Measurements from ENCODE around the gene SASH1. TPM values are rescaled to one million over a fixed set of nuclear protein-coding genes. Genes with fewer than 3 reads are reported as not detected.

Gene SASH1
- total RNA-seq, 6 donors from 2014 or later: 59.3 to 131 (median 79.2) TPM

DNA sequence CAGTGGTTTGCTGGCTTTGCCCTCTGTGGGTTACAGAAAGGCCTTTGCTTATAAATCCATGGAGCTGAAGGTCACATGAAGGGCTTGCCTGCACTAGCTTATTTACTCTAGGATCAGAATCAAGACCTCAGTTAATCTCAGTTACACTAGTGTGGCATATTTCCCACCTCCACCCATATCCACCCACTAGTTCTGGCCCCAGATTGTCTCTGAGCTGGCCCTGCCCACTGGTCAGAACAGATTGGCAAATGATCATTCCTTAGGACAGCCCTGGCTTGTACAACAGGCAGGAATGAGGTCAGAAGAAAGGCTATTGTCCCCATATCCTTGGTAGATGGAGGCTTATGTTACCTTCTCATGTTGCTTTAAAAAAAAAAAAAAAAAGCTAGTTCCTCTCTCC lies 33.3 kb upstream of the SASH1 start:
- Histone ChIP-seq H3K4me3 (no peak overlapping the region), H3K4me1 (peaks cover 3 to 6% (median 6%) of the 10 kb centered on the region in 4 donors), H3K36me3 (no peaks in the 10 kb centered on the region), H3K27me3 (no peaks in the 10 kb centered on the region), H3K27ac (no peak overlapping the region), H3K9me3 (no peaks in the 10 kb centered on the region)
- ATAC-seq (ENCODE audit: low FRiP score in 2 of 2): no peak
- TF ChIP-seq POLR2A (IDR thresholded peaks at IDR 0.05): no peak
- TF ChIP-seq, protein P1, sequence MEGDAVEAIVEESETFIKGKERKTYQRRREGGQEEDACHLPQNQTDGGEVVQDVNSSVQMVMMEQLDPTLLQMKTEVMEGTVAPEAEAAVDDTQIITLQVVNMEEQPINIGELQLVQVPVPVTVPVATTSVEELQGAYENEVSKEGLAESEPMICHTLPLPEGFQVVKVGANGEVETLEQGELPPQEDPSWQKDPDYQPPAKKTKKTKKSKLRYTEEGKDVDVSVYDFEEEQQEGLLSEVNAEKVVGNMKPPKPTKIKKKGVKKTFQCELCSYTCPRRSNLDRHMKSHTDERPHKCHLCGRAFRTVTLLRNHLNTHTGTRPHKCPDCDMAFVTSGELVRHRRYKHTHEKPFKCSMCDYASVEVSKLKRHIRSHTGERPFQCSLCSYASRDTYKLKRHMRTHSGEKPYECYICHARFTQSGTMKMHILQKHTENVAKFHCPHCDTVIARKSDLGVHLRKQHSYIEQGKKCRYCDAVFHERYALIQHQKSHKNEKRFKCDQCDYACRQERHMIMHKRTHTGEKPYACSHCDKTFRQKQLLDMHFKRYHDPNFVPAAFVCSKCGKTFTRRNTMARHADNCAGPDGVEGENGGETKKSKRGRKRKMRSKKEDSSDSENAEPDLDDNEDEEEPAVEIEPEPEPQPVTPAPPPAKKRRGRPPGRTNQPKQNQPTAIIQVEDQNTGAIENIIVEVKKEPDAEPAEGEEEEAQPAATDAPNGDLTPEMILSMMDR (IDR thresholded peaks at IDR 0.05): no peak
- TF ChIP-seq EP300 (IDR thresholded peaks at IDR 0.05): no peak
- TF ChIP-seq POLR2AphosphoS5 (IDR thresholded peaks at IDR 0.05): no peak
- DNase-seq: no peak

DNA sequence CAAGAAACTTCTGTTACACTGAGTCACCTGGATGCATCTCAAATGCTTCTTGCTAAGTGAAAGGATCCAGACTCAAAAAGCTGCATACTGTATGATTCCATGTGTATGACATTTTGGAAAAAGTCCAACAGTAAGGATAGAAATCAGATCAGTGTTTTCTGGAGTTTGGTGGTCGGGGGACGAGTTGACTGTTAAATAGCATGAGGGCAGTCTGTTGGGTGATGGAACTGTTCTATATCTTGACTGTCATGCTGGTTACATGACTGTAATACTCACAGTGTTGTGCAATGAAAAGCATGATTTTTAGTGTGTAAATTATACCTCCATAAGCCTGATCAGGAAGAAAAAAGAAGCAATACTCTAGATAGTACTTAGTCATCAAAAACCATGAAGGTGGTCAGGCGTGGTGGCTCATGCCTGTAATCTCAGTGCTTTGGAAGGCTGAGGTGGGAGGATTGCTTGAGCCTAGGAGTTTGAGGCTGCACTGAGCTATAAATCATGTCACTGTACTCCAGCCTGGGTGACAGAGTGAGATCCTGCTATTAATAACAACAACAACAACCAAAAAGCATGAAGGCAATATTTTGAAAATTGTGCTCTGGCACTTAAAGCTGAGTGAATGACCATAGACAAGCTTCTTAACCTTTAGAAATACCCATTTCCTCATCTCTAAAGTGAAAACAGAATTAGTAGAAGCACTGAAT lies 30.5 kb upstream of the SASH1 start:
- no peaks in the 10 kb centered on the region for H3K36me3 ChIP-seq
- 77 to 91% methylated on average over 3 of the region's 3 CpGs for WGBS, 2 donors
- no peak overlapping the region for H3K27ac ChIP-seq
- no peak overlapping the region for H3K4me3 ChIP-seq
- no peaks in the 10 kb centered on the region for H3K9me3 ChIP-seq
- no peaks in the 10 kb centered on the region for H3K4me1 ChIP-seq
- no peak for DNase-seq
- no peaks in the 10 kb centered on the region for H3K27me3 ChIP-seq
- TF ChIP-seq POLR2A (IDR thresholded peaks at IDR 0.05) (no peak), EP300 (IDR thresholded peaks at IDR 0.05) (no peak), POLR2AphosphoS5 (IDR thresholded peaks at IDR 0.05) (no peak)
- TF ChIP-seq, protein P1 (IDR thresholded peaks at IDR 0.05): no peak
- no peak for ATAC-seq (ENCODE audit: low FRiP score in 2 of 2)

- no peak overlapping the region for H3K4me3 ChIP-seq
- ATAC-seq (ENCODE audit: low FRiP score in 2 of 2) (no peak), DNase-seq (peak in 1 of 2 donors; percentile 58)
- H3K9me3 ChIP-seq: no peaks in the 10 kb centered on the region
- no peaks in the 10 kb centered on the region for H3K36me3 ChIP-seq
- 71 to 86% methylated on average over 8 of the region's 8 CpGs for WGBS, 2 donors
- TF ChIP-seq, protein P1 (IDR thresholded peaks at IDR 0.05): no peak
- no peak for TF ChIP-seq EP300 (IDR thresholded peaks at IDR 0.05)
- TF ChIP-seq POLR2A (IDR thresholded peaks at IDR 0.05): no peak
- TF ChIP-seq POLR2AphosphoS5 (IDR thresholded peaks at IDR 0.05): no peak
- H3K4me1 ChIP-seq: no peaks in the 10 kb centered on the region
- no peaks in the 10 kb centered on the region for H3K27me3 ChIP-seq
- no peak overlapping the region for H3K27ac ChIP-seq
These were observed 29.1 kb upstream of the SASH1 start for GRCh38 chr6:148313488-148313887.

- TF ChIP-seq POLR2A (IDR thresholded peaks at IDR 0.05) (no peak), EP300 (IDR thresholded peaks at IDR 0.05) (no peak), POLR2AphosphoS5 (IDR thresholded peaks at IDR 0.05) (no peak)
- TF ChIP-seq, protein P1 (IDR thresholded peaks at IDR 0.05): no peak
- H3K27me3 ChIP-seq: no peaks in the 10 kb centered on the region
- 65 to 74% methylated on average over 5 of the region's 5 CpGs for WGBS, 2 donors
- no peaks in the 10 kb centered on the region for H3K4me1 ChIP-seq
- H3K36me3 ChIP-seq: no peaks in the 10 kb centered on the region
- H3K9me3 ChIP-seq: no peaks in the 10 kb centered on the region
- H3K4me3 ChIP-seq: no peak overlapping the region
- ATAC-seq (ENCODE audit: low FRiP score in 2 of 2) (no peak), DNase-seq (no peak)
- H3K27ac ChIP-seq: peak overlapping the region in 2 of 4 donors; percentile 59 to 76
These were observed 26.3 kb upstream of the SASH1 start for GRCh38 chr6:148316308-148316707.

DNA sequence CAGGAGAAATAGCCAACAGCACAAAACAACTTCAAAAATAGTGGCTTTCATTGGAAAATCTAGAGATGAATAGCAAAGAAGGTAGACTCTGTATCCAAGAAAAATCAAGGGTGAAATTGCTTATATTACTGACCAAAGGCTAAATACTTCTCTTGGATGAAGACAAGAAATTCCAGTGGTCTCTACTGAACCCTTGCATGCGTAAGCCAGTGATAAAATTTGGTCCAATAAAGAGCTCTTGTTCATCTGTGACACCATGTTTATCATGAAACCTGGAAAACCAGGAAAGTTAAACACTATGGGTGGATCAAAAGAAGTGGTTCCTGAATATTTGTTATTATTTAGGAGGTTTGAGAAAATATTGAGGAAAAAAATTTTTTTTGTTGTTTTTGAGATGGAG lies 25.6 kb upstream of the SASH1 start:
- H3K36me3 ChIP-seq: no peaks in the 10 kb centered on the region
- peak overlapping the region in 1 of 4 donors; percentile 76 for H3K27ac ChIP-seq
- no peaks in the 10 kb centered on the region for H3K27me3 ChIP-seq
- H3K4me1 ChIP-seq: no peaks in the 10 kb centered on the region
- TF ChIP-seq POLR2A (IDR thresholded peaks at IDR 0.05) (no peak), POLR2AphosphoS5 (IDR thresholded peaks at IDR 0.05) (no peak), EP300 (IDR thresholded peaks at IDR 0.05) (no peak)
- TF ChIP-seq, protein P1 (IDR thresholded peaks at IDR 0.05): no peak
- no peak overlapping the region for H3K4me3 ChIP-seq
- 93 to 94% methylated on average over 1 of the region's 1 CpG for WGBS, 2 donors
- DNase-seq: no peak
- no peaks in the 10 kb centered on the region for H3K9me3 ChIP-seq
- ATAC-seq (ENCODE audit: low FRiP score in 2 of 2): no peak
